Transverse colon (tissue), 4 donors: Measurements from ENCODE around the gene CHRNA5. TPM values are rescaled to one million over a fixed set of nuclear protein-coding genes. Genes with fewer than 3 reads are reported as not detected.

Experiments
- DNase-seq: peaks from one replicate; pipeline ENCODE4 v3.0.0-alpha.2; 2019
- H3K27ac ChIP-seq, 4 donors: fragments of 200-600 bp; sonication (generic); 2 replicates each; pipeline ENCODE4 v1.5.1; 2016 to 2018; ENCODE audit warnings: inconsistent platforms in 4 of 4
- H3K27me3 ChIP-seq: fragments of 200-600 bp; sonication (generic); 2 replicates; pipeline ENCODE4 v1.5.1; 2017; ENCODE audit warnings: inconsistent platforms
- H3K36me3 ChIP-seq, 4 donors: fragments of 200-600 bp; sonication (generic); 2 replicates each; pipeline ENCODE4 v1.5.1; 2017 to 2019; ENCODE audit warnings: inconsistent platforms in 4 of 4
- H3K4me1 ChIP-seq, 4 donors: fragments of 200-600 bp; sonication (generic); 2 replicates each; pipeline ENCODE4 v1.5.1; 2017 to 2020; ENCODE audit warnings: inconsistent platforms in 4 of 4
- H3K4me3 ChIP-seq, 4 donors: fragments of 200-600 bp; sonication (generic); 1 replicate in 1 of 4; 2 replicates in 3 of 4; pipeline versions ENCODE4 v1.5.1 to v1.6.1; 2017 to 2019; ENCODE audit warnings: inconsistent platforms in 4 of 4
- H3K9me3 ChIP-seq, 2 donors: fragments of 200-600 bp; sonication (generic); 2 replicates each; pipeline ENCODE4 v1.5.1; 2017 to 2019; ENCODE audit warnings: inconsistent platforms in 2 of 2
- CTCF ChIP-seq, 5 experiments: fragments of 200-600 bp in 3 of 5; fragments of 450-650 bp in 2 of 5; sonication (generic) in 3 of 5; IDR thresholded peaks; 1 replicate in 2 of 5; 2 replicates in 3 of 5; pipeline ENCODE4 v1.5.1; 2016 to 2017; ENCODE audit warnings: antibody characterized with exemption in 5 of 5, inconsistent platforms in 3 of 5, mild to moderate bottlenecking in 2 of 5, moderate library complexity in 1 of 5
- EP300 ChIP-seq: sonication (generic); formaldehyde crosslinking; IDR thresholded peaks from one replicate; pipeline ENCODE4 v1.6.1; 2017; ENCODE audit warnings: antibody characterized with exemption, low read depth
- POLR2A ChIP-seq: fragments of 450-650 bp; IDR thresholded peaks from one replicate; pipeline ENCODE4 v1.6.1; 2016; ENCODE audit warnings: antibody characterized with exemption, mild to moderate bottlenecking, moderate library complexity
- POLR2AphosphoS5 ChIP-seq, 3 donors: sonication (generic); formaldehyde crosslinking; IDR thresholded peaks; one replicate each; pipeline ENCODE4 v1.6.1; 2016; ENCODE audit warnings: antibody characterized with exemption in 3 of 3
- WGBS, 2 donors: methylation state at CpG; one replicate each; pipeline ENCODE4 v1.1.5; 2018; ENCODE audit warnings: low coverage in 1 of 2; 5-methylcytosine and 5-hydroxymethylcytosine counted together
- in situ Hi-C, 4 donors: fragments of 200-750 bp; cut with MboI; loops; one replicate each; pipeline versions ENCODE4 v1.15.0 to v1.15.1; 2017; ENCODE audit warnings: low sequenced_read_pairs in 3 of 4, low pct_ligation_motif_present in 1 of 4, low pct_unique_long_range_greater_than_20kb in 1 of 4
- intact Hi-C: fragments of 100-400 bp; cut with DNase I; formaldehyde crosslinking; loops from one replicate; pipeline ENCODE4 v1.15.1; 2023; ENCODE audit warnings: low total_unique reads
- total RNA-seq, 4 donors: library from RNA; depleted of rRNA; stranded (reverse); fragments of >200 nt; gene quantifications; one replicate each; pipeline ENCODE4 v1.1.0, GENCODE V29; 2016

CHRNA5 gene
- total RNA-seq, 4 donors from 2014 or later, result 0.48 to 3.8 (median 0.82) TPM; not detected in 1

- in situ Hi-C loops, result no loop called here
- Histone ChIP-seq H3K9me3 (no peaks in the 10 kb centered on the region), H3K27ac (no peak overlapping the region), H3K4me1 (no peaks in the 10 kb centered on the region), H3K27me3 (peaks cover 44% of the 10 kb centered on the region), H3K36me3 (no peaks in the 10 kb centered on the region), H3K4me3 (no peak overlapping the region)
- TF ChIP-seq CTCF (IDR thresholded peaks at IDR 0.05) (no peak), EP300 (no peak), POLR2A (no peak), POLR2AphosphoS5 (IDR thresholded peaks at IDR 0.05) (no peak)
- DNase-seq, result no peak
- WGBS, 2 donors, result 77 to 89% methylated on average over 5 to 6 of the region's 6 CpGs
- intact Hi-C loops, result no loop called here
These were observed 61.2 kb downstream of the CHRNA5 start for GRCh38 chr15:78626381-78626995.

GRCh38 chr15:78627348-78627747, 62.0 kb downstream of the CHRNA5 start:
- 77 to 86% methylated on average over 6 to 8 of the region's 8 CpGs for WGBS, 2 donors

GRCh38 chr15:78628227-78628626, 62.9 kb downstream of the CHRNA5 start:
- Histone ChIP-seq H3K9me3 (no peaks in the 10 kb centered on the region), H3K4me1 (no peaks in the 10 kb centered on the region), H3K27ac (no peak overlapping the region), H3K4me3 (no peak overlapping the region), H3K36me3 (no peaks in the 10 kb centered on the region), H3K27me3 (peaks cover 27% of the 10 kb centered on the region)
- in situ Hi-C loops (no loop called here), intact Hi-C loops (no loop called here)
- no peak for TF ChIP-seq POLR2A
- TF ChIP-seq EP300, result no peak
- no peak for TF ChIP-seq POLR2AphosphoS5 (IDR thresholded peaks at IDR 0.05)
- no peak for TF ChIP-seq CTCF (IDR thresholded peaks at IDR 0.05)
- 65 to 70% methylated on average over 3 to 6 of the region's 6 CpGs for WGBS, 2 donors
- no peak for DNase-seq

More at GRCh38 chr15:78627348-78627747, 62.0 kb downstream of the CHRNA5 start:
- DNase-seq, result no peak
- peaks cover 36% of the 10 kb centered on the region for H3K27me3 ChIP-seq
- no peaks in the 10 kb centered on the region for H3K36me3 ChIP-seq
- intact Hi-C loops (no loop called here), in situ Hi-C loops (no loop called here)
- no peak overlapping the region for H3K27ac ChIP-seq
- H3K4me1 ChIP-seq, result no peaks in the 10 kb centered on the region
- TF ChIP-seq CTCF (IDR thresholded peaks at IDR 0.05) (no peak), POLR2A (no peak), POLR2AphosphoS5 (IDR thresholded peaks at IDR 0.05) (no peak), EP300 (no peak)
- H3K9me3 ChIP-seq, result no peaks in the 10 kb centered on the region
- no peak overlapping the region for H3K4me3 ChIP-seq

- Histone ChIP-seq H3K27ac (no peak overlapping the region), H3K4me3 (no peak overlapping the region), H3K4me1 (no peaks in the 10 kb centered on the region), H3K9me3 (no peaks in the 10 kb centered on the region), H3K36me3 (no peaks in the 10 kb centered on the region), H3K27me3 (peaks cover 19% of the 10 kb centered on the region)
- in situ Hi-C loops (no loop called here), intact Hi-C loops (no loop called here)
- no peak for DNase-seq
- WGBS, 2 donors, result 82 to 92% methylated on average over 12 to 29 of the region's 29 CpGs
- TF ChIP-seq CTCF (IDR thresholded peaks at IDR 0.05) (no peak), EP300 (no peak), POLR2A (no peak), POLR2AphosphoS5 (IDR thresholded peaks at IDR 0.05) (no peak)
These were observed 63.9 kb downstream of the CHRNA5 start for GRCh38 chr15:78629031-78629715.
